Hepatocyte (in vitro differentiated cells): ENCODE results near the gene LYZL1. TPM values are rescaled to one million over a fixed set of nuclear protein-coding genes. Genes with fewer than 3 reads are reported as not detected.

Experiments used
- DNase-seq: peaks from one replicate; pipeline ENCODE4 v3.0.0-alpha.2; 2016; ENCODE audit warnings: low spot score
- H2AFZ ChIP-seq: fragments of 200-600 bp; sonication (generic); 2 replicates; pipeline ENCODE4 v1.6.0; 2016; ENCODE audit warnings: antibody characterized with exemption, mild to moderate bottlenecking
- H3K27ac ChIP-seq: fragments of 200-600 bp; sonication (generic); 2 replicates; pipeline ENCODE4 v1.5.1; 2016; ENCODE audit warnings: mild to moderate bottlenecking
- H3K27me3 ChIP-seq: fragments of 200-600 bp; sonication (generic); 2 replicates; pipeline ENCODE4 v1.6.1; 2016
- H3K36me3 ChIP-seq: fragments of 200-600 bp; sonication (generic); replicated peaks from 2 replicates; pipeline ENCODE4 v1.5.1; 2016; ENCODE audit warnings: low read depth; ENCODE audit not compliant: insufficient read depth
- H3K4me1 ChIP-seq: fragments of 200-600 bp; sonication (generic); 2 replicates; pipeline ENCODE4 v1.5.1; 2016; ENCODE audit warnings: mild to moderate bottlenecking, moderate library complexity; ENCODE audit not compliant: insufficient read depth
- H3K4me2 ChIP-seq: fragments of 200-600 bp; sonication (generic); 2 replicates; pipeline ENCODE4 v1.6.0; 2016
- H3K4me3 ChIP-seq: fragments of 200-600 bp; sonication (generic); 2 replicates; pipeline ENCODE4 v1.5.1; 2016; ENCODE audit warnings: mild to moderate bottlenecking
- H3K79me2 ChIP-seq: fragments of 200-600 bp; sonication (generic); 2 replicates; pipeline ENCODE4 v1.6.0; 2017; ENCODE audit warnings: mild to moderate bottlenecking
- H3K9me2 ChIP-seq: fragments of 200-600 bp; sonication (generic); replicated peaks from 2 replicates; pipeline ENCODE4 v1.6.0; 2017; ENCODE audit warnings: mild to moderate bottlenecking; ENCODE audit not compliant: insufficient read depth
- H3K9me3 ChIP-seq: fragments of 200-600 bp; sonication (generic); 2 replicates; pipeline ENCODE4 v1.5.1; 2016; ENCODE audit warnings: low read depth, mild to moderate bottlenecking
- H4K20me1 ChIP-seq: fragments of 200-600 bp; sonication (generic); 2 replicates; pipeline ENCODE4 v1.6.0; 2016; ENCODE audit warnings: mild to moderate bottlenecking; ENCODE audit not compliant: insufficient read depth, poor library complexity, severe bottlenecking
- CTCF ChIP-seq: fragments of 200-600 bp; sonication (generic); IDR thresholded peaks from 2 replicates; pipeline ENCODE4 v1.5.1; 2016; ENCODE audit warnings: antibody characterized with exemption, mild to moderate bottlenecking; ENCODE audit not compliant: poor library complexity
- EZH2 ChIP-seq: fragments of 200-600 bp; sonication (generic); IDR thresholded peaks from 2 replicates; pipeline ENCODE4 v1.6.1; 2016; ENCODE audit warnings: antibody characterized with exemption, mild to moderate bottlenecking, borderline replicate concordance
- EZH2phosphoT487 ChIP-seq: fragments of 200-600 bp; sonication (generic); IDR thresholded peaks from one replicate; pipeline ENCODE4 v1.6.1; 2018; ENCODE audit warnings: antibody characterized with exemption, mild to moderate bottlenecking, low read depth, moderate library complexity; ENCODE audit not compliant: unreplicated experiment, severe bottlenecking
- WGBS: methylation state at CpG from one replicate; pipeline ENCODE4 v1.1.6; 2016; ENCODE audit warnings: low lambda C conversion rate; ENCODE audit errors: missing lambda C conversion rate; 5-methylcytosine and 5-hydroxymethylcytosine counted together
- polyA plus RNA-seq: library from polyadenylated mRNA; unstranded; fragments of >200 nt; fragmentation: Nextera tagmentation; extraction: Ambion mirVana; gene quantifications from 2 replicates; pipeline ENCODE4 v1.2.1, GENCODE V29; 2016
- total RNA-seq: library from RNA; depleted of rRNA; stranded (reverse); fragments of >200 nt; gene quantifications from 2 replicates; pipeline ENCODE4 v1.2.3, GENCODE V29; 2014

LYZL1 gene
- total and polyA plus RNA-seq, 2 experiments from 2014 or later = not detected

- DNase-seq = no peak
- 81% methylated on average over 2 of the region's 2 CpGs for WGBS
- Histone ChIP-seq H2AFZ (no peak overlapping the region), H3K9me2 (no peaks in the 10 kb centered on the region), H3K36me3 (no peaks in the 10 kb centered on the region), H3K9me3 (peaks cover 4% of the 10 kb centered on the region), H3K27ac (no peak overlapping the region), H3K27me3 (no peaks in the 10 kb centered on the region), H3K4me3 (no peak overlapping the region), H4K20me1 (no peaks in the 10 kb centered on the region), H3K4me2 (no peak overlapping the region), H3K4me1 (no peaks in the 10 kb centered on the region), H3K79me2 (no peaks in the 10 kb centered on the region)
- TF ChIP-seq EZH2 (no peak), EZH2phosphoT487 (no peak), CTCF (no peak)
Observed at GRCh38 chr10:29295813-29296212, 6.9 kb downstream of the LYZL1 start.

- Histone ChIP-seq H3K79me2 (no peaks in the 10 kb centered on the region), H3K4me2 (no peak overlapping the region), H2AFZ (no peak overlapping the region), H3K9me2 (no peaks in the 10 kb centered on the region), H3K27ac (no peak overlapping the region), H3K27me3 (no peaks in the 10 kb centered on the region), H3K4me1 (no peaks in the 10 kb centered on the region), H3K4me3 (no peak overlapping the region), H3K36me3 (no peaks in the 10 kb centered on the region), H4K20me1 (no peaks in the 10 kb centered on the region), H3K9me3 (peaks cover 12% of the 10 kb centered on the region)
- WGBS = 80% methylated on average over 1 of the region's 1 CpG
- TF ChIP-seq EZH2 (no peak), CTCF (no peak), EZH2phosphoT487 (no peak)
- DNase-seq = no peak
Observed at GRCh38 chr10:29297678-29298077, 8.8 kb downstream of the LYZL1 start.

GRCh38 chr10:29301359-29301910, 12.6 kb downstream of the LYZL1 start:
- H3K4me2 ChIP-seq = no peak overlapping the region
- H3K27ac ChIP-seq = no peak overlapping the region
- no peaks in the 10 kb centered on the region for H3K9me2 ChIP-seq
- peaks cover 3% of the 10 kb centered on the region for H3K4me1 ChIP-seq
- no peaks in the 10 kb centered on the region for H3K27me3 ChIP-seq
- no peak overlapping the region for H2AFZ ChIP-seq
- WGBS = 100% methylated on average over 1 of the region's 1 CpG
- no peaks in the 10 kb centered on the region for H3K79me2 ChIP-seq
- TF ChIP-seq EZH2 (no peak), EZH2phosphoT487 (no peak), CTCF (no peak)
- no peak overlapping the region for H3K4me3 ChIP-seq
- no peaks in the 10 kb centered on the region for H3K36me3 ChIP-seq
- peaks cover 12% of the 10 kb centered on the region for H3K9me3 ChIP-seq
- no peak for DNase-seq
- no peaks in the 10 kb centered on the region for H4K20me1 ChIP-seq
